Pancreas (tissue), 10 donors: Measurements from ENCODE around the gene ACTL7A. TPM values are rescaled to one million over a fixed set of nuclear protein-coding genes. Genes with fewer than 3 reads are reported as not detected.
"Not testable (repeated sequence)": the region's sequence is repeated elsewhere in the genome, so short reads cannot be mapped to it uniquely, and the experiment has no call there.

ENCODE experiments used
- ATAC-seq, 4 donors: fragments of 200-7000 bp; cut with Tn5 transposase; one replicate each; pipeline versions ENCODE4 v1.8.0 to v1.9.1; 2020; ENCODE audit warnings: mild to moderate bottlenecking in 4 of 4, moderate library complexity in 4 of 4
- DNase-seq, 6 donors: peaks; one replicate each; pipeline ENCODE4 v3.0.0-alpha.2; 2020
- FAIRE-seq: peaks from 2 replicates; lab custom pipeline; 2012; peaks lifted over from hg19 to GRCh38; lab: Jason Lieb, UNC
- H3K27ac ChIP-seq, 4 donors: fragments of 200-600 bp; sonication (generic); 1 replicate in 3 of 4; 2 replicates in 1 of 4; pipeline versions ENCODE4 v1.5.0 to v1.8.0; 2020
- H3K27me3 ChIP-seq, 4 donors: fragments of 200-600 bp; one replicate each; pipeline ENCODE4 v1.8.0; 2021
- H3K36me3 ChIP-seq, 3 donors: fragments of 200-600 bp; sonication (generic) in 1 of 3; one replicate each; pipeline versions ENCODE4 v1.5.0 to v1.8.0; 2020 to 2021
- H3K4me1 ChIP-seq, 3 donors: fragments of 200-600 bp; one replicate each; pipeline ENCODE4 v1.8.0; 2021
- H3K4me3 ChIP-seq, 4 donors: fragments of 200-600 bp; sonication (generic) in 2 of 4; one replicate each; pipeline versions ENCODE4 v1.5.0 to v1.8.0; 2020 to 2021
- H3K9me3 ChIP-seq, 4 donors: fragments of 200-600 bp; one replicate each; pipeline ENCODE4 v1.8.0; 2021
- WGBS, 2 donors: extraction: QIAGEN DNeasy Blood & Tissue Kit; methylation state at CpG; one replicate each; pipeline ENCODE4 v1.1.7; 2013; 5-methylcytosine and 5-hydroxymethylcytosine counted together
- intact Hi-C, 3 donors: fragments of 100-400 bp; cut with DNase I; formaldehyde crosslinking; loops; one replicate each; pipeline versions ENCODE4 v1.11.1 to v1.14.2; 2022
- polyA plus RNA-seq, 2 donors: library from polyadenylated mRNA; stranded (reverse); fragments of 200-250 nt; gene quantifications; one replicate each; pipeline ENCODE4 v1.2.3, GENCODE V29; 2013
- total RNA-seq, 6 donors: library from RNA; stranded (reverse); fragmentation: NEBNext Ultra II Directional in 4 of 6; extraction: Animal tissue kit (Norgen Biotek cat#: 25700) in 4 of 6; gene quantifications; one replicate each; pipeline versions ENCODE4 v1.2.1 to v1.2.4, GENCODE V29; 2021 to 2023
- TF ChIP-seq, protein P1 (sequence below), 4 donors: fragments of 200-600 bp; sonication (generic) in 3 of 4; IDR thresholded peaks; one replicate each; pipeline versions ENCODE4 v1.5.0 to v1.8.0; 2021; ENCODE audit warnings: antibody characterized with exemption in 4 of 4
- donor health status: healthy with polysubstance abuse.
- donor health status: DM: no; HTN: no; CAD: no; lungs with moderate emphysema.
- donor health status: DM: no; HTN: no; CAD: no.
- donor health status: control.
- donor health status: control.
- donor health status: Bipolar disorder and iron deficiency.
- donor health status: DM: yes; HTN: yes; CAD: no.
- donor health status: DM: no; HTN: no; CAD: no.
- donor health status: DM: no; HTN: no; CAD: no.
- donor health status: DM: yes; HTN: yes; CAD: no.

ACTL7A gene
- total and polyA plus RNA-seq, 8 donors = not detected

DNA sequence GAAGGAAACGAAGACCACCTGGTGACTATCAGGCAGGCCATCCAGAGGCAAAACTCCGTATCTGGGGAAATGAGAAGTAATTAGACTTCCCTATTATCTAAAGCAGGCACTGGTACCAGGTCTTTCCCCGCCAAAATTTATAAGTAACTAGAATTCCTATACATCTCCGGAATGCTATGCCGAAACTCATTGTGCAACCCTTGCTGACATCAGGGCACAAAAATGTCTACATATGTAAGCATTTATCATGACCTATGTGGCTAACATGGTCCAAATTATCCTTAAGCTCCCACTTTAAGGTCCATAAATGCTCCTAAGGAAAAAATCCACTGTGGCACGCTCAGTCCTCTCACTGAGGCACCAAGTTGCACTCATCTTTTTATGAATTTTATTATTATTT lies 24.0 kb upstream of the ACTL7A start:
- no peak for ATAC-seq
- Histone ChIP-seq H3K27me3 (no peaks in the 10 kb centered on the region), H3K36me3 (no peaks in the 10 kb centered on the region), H3K4me1 (no peaks in the 10 kb centered on the region), H3K27ac (no peak overlapping the region), H3K4me3 (no peak overlapping the region), H3K9me3 (no peaks in the 10 kb centered on the region)
- no peak for FAIRE-seq
- whole genome bisulfite sequencing, 2 donors = 82 to 85% methylated on average over 6 of the region's 6 CpGs
- intact Hi-C loops = no loop called here
- no peak for DNase-seq
- TF ChIP-seq, protein P1, sequence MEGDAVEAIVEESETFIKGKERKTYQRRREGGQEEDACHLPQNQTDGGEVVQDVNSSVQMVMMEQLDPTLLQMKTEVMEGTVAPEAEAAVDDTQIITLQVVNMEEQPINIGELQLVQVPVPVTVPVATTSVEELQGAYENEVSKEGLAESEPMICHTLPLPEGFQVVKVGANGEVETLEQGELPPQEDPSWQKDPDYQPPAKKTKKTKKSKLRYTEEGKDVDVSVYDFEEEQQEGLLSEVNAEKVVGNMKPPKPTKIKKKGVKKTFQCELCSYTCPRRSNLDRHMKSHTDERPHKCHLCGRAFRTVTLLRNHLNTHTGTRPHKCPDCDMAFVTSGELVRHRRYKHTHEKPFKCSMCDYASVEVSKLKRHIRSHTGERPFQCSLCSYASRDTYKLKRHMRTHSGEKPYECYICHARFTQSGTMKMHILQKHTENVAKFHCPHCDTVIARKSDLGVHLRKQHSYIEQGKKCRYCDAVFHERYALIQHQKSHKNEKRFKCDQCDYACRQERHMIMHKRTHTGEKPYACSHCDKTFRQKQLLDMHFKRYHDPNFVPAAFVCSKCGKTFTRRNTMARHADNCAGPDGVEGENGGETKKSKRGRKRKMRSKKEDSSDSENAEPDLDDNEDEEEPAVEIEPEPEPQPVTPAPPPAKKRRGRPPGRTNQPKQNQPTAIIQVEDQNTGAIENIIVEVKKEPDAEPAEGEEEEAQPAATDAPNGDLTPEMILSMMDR (IDR thresholded peaks at IDR 0.05) = no peak

DNA sequence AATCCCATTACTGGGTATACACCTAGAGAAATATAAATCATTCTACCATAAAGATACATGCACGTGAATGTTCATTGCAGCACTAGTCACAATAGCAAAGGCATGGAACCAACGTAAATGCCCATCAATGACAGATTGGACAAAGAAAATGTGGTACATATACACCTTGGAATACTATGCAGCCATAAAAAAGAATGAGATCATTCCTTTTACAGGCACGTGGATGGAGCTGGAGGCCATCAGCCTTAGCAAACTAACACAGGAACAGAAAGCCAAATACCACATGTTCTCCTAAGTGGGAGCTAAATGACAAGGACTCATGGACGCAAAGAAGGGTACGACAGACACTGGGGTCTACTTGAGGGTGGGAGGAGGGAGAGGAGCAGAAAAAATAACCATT lies 22.5 kb upstream of the ACTL7A start:
- FAIRE-seq, H3K9me3 ChIP-seq, H3K36me3 ChIP-seq, H3K27me3 ChIP-seq, H3K4me1 ChIP-seq, H3K27ac ChIP-seq, ATAC-seq, intact Hi-C loops, DNase-seq, H3K4me3 ChIP-seq: not testable (repeated sequence)
- WGBS, 2 donors = 70 to 77% methylated on average over 5 of the region's 5 CpGs

DNA sequence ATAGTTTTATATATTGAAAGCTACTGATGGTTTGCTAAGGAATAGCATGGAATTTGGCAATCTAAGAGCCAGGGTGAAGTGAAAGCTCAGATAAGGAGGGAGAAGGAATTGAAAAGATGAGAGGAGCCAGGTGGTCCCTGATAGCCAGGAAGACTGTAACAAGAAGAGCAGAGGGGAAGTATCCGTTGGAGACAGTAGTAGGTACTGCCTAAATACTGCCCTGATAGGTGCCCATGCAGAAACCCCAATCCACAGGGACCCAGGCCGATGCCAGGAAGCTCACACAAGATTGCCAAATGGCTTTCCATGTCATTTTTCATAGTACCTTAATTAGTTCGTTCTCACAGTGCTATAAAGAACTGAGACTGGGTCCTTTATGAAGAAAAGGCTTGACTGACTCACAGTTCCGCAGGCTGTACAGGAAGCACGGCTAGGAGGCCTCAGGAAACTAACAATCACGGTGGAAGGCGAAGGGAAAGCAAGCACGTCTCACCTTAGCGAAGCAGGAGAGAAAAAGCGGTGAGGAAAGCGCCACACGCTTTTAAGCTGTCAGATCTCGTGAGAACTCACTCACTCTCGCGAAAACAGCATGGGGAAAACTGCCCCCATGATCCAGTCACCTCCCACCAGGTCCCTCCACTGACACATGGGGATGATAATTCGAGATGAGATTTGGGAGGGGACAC lies 19.3 kb upstream of the ACTL7A start:
- ATAC-seq (no peak), FAIRE-seq (no peak), DNase-seq (no peak)
- Histone ChIP-seq H3K36me3 (no peaks in the 10 kb centered on the region), H3K27me3 (no peaks in the 10 kb centered on the region), H3K9me3 (no peaks in the 10 kb centered on the region), H3K27ac (no peak overlapping the region), H3K4me3 (no peak overlapping the region), H3K4me1 (no peaks in the 10 kb centered on the region)
- TF ChIP-seq, protein P1 (IDR thresholded peaks at IDR 0.05) = no peak
- intact Hi-C loops = no loop called here
- 68 to 73% methylated on average over 16 of the region's 16 CpGs for WGBS, 2 donors

DNA sequence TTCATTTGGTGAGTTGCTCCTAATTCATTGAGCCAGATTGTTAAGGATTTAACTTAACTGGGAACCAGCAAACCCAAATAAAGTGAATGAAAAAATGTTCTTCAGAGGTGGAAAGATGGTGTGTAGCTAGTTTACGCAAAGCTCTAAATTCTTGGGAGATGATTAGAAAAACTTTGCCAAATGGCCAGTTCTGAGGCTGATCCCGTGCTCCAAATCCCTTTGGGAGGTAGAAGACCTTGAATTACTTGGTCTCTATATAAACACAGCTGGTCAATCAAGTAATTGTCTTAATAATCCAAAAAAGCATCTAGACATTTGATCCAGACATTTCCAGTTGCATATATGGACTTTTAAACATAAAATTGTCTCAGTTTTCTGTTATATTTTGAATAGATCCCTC lies 17.7 kb upstream of the ACTL7A start:
- no peak overlapping the region for H3K4me3 ChIP-seq
- ATAC-seq = no peak
- H3K27ac ChIP-seq = no peak overlapping the region
- TF ChIP-seq, protein P1 (IDR thresholded peaks at IDR 0.05) = no peak
- DNase-seq = no peak
- no peaks in the 10 kb centered on the region for H3K9me3 ChIP-seq
- no peaks in the 10 kb centered on the region for H3K4me1 ChIP-seq
- FAIRE-seq = no peak
- 52 to 55% methylated on average over 2 of the region's 2 CpGs for WGBS, 2 donors
- H3K36me3 ChIP-seq = no peaks in the 10 kb centered on the region
- H3K27me3 ChIP-seq = no peaks in the 10 kb centered on the region
- intact Hi-C loops = no loop called here

DNA sequence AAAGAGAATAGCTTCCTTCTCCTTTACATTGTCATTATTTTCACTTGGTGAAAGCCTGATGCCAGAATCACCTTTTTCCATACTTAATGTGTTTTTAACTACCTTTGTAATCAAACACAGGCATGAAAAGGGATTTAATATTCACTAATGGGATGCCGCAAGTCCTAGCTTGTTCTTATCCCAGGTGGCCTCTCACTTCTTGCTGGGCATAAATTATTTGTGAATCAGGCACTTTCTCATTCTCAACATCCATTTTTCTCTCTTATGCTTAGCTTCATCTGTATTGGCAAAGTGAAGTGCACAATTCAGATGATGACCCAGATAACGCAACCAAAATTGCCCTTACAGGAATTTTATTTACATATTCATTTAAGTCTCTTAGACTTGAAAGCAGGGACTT lies 17.2 kb upstream of the ACTL7A start:
- Histone ChIP-seq H3K27ac (no peak overlapping the region), H3K36me3 (no peaks in the 10 kb centered on the region), H3K27me3 (no peaks in the 10 kb centered on the region), H3K9me3 (no peaks in the 10 kb centered on the region), H3K4me3 (no peak overlapping the region), H3K4me1 (no peaks in the 10 kb centered on the region)
- 70 to 80% methylated on average over 2 of the region's 2 CpGs for WGBS, 2 donors
- ATAC-seq (no peak), FAIRE-seq (no peak), DNase-seq (no peak)
- TF ChIP-seq, protein P1 (IDR thresholded peaks at IDR 0.05) = no peak
- intact Hi-C loops = no loop called here
